Stimulated activated CD4-positive, alpha-beta T cell treated with anti-CD3 and anti-CD28 coated beads, Interleukin-2, amount 100 ng/mL, for 48 hours (primary cell): Measurements from ENCODE around the gene SH3RF1.

ENCODE experiments used
- DNase-seq, 2 donors: peaks; one replicate each; pipeline ENCODE4 v3.0.0-alpha.2; 2020

SH3RF1 gene

DNA sequence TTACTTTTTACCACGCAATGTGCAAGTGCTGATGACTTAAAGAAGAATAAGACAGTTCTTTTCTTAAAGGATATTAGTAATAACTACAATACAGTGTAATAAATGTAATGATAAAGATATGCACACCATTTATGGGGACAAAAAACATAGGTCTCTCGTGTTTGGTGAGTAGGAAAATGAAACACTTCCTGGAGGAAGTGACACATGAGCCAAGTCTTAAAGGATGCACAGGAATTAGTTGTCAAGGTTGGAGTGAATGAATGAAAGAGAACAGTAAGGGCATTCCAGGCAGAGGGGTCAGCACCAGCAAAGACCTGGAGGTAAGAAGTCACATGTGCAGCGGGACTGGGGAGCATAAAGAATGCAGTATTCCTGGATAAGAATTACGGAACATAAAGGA, 112.7 kb downstream of the SH3RF1 start:
- no peak for DNase-seq

DNA sequence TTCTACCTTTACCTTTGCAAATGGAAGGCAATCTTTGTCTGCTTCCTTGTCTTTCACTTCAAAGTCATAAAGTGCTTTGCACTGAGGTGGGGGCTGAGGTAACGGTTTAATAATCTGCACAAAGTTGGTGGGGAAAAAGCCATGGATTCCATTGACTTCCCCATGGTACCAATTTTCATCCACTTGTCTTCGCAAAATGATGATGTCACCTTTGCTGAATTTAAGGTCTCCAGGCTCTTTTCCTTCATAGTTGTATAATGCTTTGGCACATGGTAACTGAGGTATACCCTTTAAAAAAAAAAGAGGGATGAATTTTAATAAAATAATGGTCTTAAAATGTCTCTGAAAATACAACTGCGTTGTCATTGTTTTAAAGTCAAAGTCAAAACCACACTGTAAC, 114.4 kb downstream of the SH3RF1 start:
- no peak for DNase-seq

DNA sequence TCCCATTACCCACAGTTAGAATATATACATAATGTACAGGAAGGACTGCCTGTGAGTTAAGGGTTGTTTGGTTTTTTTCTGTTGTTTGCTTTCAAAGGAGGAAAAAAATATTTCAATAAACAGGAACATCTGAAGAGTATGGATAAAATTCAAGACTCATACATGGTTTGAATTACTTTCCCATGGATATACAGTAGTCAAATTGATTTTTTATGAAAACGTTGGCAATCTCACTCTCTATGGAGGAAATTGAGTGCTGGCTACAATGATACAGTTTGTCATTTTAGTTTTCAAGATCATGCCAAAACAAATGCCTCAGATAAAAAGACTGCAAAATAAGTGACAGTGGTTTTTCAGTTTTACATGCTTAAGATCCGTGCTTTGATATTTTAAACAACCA, 116.6 kb downstream of the SH3RF1 start:
- DNase-seq: no peak

DNA sequence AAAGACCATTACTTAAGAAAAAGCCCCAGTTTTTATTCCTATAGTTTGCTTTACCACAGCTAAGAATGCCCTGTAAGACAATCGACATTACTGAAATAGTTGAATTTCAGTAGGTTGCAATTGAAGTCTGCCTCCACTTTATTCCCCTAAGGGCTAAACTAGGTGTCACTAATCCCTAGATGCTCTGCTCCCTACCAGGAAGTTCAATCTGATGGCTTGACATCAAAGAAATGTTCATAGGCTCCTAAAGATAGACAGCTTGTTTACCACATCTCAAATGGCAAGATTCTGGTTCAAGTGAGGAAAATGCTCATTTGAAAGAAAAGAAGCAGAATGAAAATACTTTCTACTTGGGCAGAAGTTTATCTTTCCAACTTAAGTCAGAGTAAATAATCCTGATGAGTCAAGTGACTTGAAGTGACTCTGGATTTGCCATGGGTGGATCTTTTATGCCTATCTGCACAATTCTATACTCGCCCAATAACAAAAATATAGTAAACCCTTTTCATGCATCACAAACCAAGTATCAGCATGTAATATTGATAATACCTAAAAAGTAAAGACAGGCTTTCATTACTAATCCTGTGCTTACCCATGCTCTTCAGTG, 117.2 kb downstream of the SH3RF1 start:
- DNase-seq: no peak

DNA sequence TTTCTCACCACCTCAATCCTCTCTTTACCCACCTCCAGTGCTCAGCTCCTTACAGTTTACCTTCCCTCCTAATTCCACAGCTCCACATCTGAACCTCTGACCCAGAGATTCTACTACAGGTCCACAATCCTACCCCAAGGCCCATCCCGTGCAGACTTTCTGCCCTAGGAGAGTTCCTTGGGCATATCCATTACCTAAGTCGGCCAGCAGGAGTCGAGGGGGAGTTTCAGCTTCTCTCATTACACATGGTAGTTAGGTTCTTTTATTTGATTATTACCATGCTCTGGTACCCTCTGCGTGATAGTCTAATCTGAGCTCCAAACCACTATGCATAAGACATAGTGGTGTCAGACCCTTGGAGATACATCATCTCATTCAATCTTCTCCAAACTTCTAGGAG, 117.9 kb downstream of the SH3RF1 start:
- no peak for DNase-seq

DNA sequence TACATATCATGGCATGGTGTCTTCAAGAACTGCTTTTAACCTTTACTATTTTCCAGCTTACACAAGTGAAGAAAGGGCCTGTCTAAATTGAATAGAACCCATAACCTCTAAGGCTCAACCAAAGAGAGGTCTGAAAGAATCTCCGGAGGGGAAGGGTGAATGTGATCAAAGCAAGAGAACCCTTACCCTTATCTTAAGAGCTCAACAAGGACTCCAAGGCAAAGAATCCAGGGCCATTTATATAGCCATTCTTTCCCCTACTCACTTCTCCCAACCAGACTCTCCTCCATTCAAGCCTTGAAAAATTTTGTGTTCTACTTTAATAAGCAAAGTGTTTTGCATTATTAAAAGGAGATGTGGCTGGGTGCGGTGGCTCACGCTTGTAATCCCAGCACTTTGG, 118.7 kb downstream of the SH3RF1 start:
- no peak for DNase-seq

DNA sequence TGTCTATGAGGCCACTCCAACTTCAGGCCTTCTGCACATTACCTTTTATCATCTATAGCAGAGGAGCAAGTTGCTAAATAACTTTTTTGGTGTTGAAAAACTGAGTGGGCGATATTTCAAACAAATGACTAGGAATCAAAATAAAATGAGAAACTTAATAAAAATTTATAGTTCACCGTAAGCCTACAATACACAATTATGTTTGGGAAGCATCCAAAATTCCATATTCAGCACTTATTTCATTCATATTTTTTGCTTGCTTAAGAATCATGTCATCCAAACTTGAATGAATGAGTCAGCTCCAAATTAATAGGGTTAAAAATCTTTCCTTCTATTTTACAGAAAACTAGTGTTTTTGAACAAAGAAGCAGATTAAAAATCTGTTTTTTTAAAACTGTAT, 119.1 kb downstream of the SH3RF1 start:
- DNase-seq: no peak

DNA sequence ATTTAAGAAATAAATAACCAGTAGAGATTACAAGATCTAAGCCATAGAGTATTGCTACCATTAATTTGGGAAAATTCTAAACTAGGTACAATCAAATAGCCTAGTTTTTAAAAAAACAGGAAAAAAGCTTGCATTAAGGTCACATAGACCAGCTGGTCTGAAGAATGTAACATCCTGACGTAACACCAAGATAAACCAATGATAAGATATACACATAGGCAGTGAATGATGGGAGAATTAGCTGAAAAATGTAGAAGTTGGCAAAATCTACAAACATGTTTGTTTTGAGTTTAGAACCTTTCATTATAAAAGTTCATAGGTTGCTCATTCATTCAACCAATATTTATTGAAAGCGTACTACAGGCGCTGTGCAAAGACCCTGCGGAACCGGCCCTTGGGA, 120.0 kb downstream of the SH3RF1 start:
- no peak for DNase-seq

DNA sequence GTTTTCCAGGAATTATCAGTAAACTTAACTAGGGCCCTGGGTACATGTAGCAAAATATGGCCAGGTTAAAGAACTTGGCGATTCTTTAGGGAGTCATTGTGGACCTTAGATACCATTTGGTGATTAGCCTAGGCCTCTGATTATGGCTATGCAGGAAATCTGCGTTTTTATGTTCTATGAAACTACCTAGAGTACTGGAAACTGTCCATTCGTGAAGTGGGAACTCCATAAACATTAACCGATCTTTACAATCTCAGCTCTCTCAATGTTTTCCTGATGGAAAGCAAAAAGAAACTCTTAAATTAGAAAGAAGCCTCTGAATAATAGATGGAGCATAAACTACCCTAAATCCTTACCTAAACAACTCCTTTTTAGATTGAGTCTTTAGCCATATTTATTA, 121.9 kb downstream of the SH3RF1 start:
- no peak for DNase-seq

DNA sequence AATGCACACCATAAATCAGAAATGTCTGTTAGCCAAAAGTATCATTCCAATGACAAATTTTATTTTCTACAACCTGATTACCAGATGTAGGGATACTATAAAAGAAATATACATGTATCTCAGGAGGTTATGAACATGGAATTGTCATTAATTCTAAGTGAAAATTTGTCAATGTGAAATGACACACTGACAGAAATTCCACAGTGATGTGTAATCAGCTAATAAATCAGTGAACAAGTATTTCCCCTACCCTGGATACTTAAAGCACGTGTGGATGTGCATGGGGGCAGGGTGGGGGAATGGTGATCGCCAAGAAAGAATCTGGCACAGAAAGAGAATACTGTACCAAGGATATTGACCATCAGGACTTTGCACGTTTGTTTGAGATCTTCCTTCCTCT, 123.6 kb downstream of the SH3RF1 start:
- no peak for DNase-seq

DNA sequence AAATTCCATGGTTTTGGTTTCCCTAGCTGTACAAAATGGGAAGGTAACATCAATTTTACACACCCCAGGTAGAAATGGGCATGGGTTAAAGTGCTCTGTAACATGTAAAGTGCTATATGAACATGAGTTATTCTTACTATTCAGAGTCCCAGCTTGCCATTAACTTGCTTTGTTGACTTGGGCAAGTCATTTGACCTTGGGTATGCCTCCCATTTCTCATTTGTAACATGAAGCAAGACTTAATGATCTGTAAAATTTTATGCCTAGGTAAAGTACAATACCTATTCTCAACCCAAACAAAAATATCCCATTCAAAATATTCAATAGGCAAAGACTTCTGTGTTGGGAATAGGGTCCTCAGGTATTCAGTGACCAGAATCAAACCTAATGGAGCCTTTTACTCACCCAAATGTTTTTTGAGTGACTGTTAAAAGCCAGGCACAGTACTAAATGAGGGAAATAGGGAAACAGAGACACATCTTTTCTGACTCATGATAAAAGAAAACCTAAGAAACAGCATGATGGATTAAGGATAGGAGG, 126.6 kb downstream of the SH3RF1 start:
- DNase-seq: no peak

DNA sequence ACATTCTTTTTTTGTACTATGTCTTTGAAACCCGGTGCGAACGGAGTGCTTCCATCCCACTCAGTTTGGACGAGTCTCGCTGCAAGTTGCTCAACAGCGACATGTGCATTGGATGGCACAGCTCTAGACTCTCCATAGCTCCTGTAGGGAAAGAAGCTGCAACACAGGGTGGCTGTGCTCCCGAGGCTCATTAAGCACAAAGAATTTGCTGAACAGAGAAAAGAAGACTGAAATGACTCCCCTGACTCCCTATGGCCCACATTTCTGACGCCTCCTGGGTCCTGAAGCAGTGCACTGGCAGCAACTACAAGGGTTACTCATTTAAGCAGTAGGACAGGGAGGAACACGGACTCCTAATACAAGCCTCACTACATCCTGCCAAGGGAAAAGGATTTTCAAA, 127.4 kb downstream of the SH3RF1 start:
- DNase-seq: no peak

DNA sequence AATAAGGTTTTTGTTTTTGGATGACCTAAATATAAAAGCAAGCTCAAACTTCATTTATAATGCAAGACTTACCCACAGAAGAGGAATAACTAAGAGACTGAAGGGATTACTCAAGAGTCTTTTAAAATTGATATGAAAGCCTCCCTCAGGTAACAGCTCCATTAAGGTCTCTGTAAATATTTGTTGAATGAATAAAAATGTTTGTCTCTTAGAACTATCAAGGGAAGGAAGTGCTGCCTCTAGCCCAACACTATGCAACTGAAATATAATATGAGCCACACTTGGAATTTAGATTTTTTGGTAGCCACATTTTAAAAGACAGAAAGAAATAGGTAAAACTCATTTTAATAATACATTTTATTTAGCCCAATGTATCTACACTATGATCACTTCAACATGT, 127.8 kb downstream of the SH3RF1 start:
- DNase-seq: no peak

DNA sequence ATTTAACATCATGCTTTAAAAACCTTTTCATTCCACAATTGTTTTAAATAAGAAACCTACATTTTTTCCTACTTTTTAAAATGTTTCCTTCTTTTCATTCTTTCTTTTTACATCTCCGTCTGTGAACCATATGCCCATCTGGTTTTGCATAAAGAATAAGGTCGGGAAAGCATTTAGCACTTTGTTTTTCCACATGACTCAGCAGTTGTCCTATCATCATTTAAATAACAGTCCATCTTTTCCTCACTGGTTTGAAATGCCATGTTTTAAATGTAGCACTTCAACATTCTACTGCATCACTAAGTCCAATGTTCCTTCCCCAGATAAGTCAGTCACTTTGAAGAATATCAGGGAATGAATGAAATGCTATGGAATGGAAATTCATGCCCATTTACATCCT, 128.4 kb downstream of the SH3RF1 start:
- no peak for DNase-seq

DNA sequence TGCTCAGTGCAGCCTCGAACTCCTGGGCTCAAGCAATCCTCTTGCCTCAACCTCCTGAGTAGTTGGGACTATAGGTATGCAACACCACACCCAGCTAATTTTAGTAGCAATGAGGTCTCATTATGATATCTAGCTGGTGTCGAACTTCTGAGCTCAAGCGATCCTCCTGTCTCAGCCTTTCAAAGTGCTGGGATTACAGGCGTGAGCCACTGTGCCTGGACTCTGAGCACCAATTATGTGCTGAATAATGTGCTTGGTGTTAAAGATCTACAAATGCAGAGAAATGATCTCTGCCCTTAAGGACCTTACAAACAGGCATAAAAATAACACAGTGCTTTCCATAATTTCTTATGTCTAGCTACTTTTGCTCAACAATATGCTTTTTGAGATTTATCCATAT, 131.7 kb downstream of the SH3RF1 start:
- no peak for DNase-seq

DNA sequence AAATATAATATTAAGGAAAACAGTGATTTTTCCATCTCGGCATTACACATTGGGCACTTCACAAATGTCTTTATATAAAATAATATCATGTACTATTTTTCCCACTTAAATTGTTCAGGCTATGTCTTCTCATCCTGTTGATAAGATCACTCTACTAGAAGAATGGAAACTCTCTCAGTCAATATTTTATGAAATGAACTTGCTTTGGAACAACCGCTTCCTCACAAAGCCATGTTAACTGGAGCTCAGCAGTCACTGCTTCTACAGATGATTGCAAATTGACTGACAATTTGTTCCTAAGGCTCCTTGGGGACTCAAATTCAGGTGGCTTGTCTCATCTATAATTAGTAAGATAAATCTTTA, 133.2 kb downstream of the SH3RF1 start:
- no peak for DNase-seq

DNA sequence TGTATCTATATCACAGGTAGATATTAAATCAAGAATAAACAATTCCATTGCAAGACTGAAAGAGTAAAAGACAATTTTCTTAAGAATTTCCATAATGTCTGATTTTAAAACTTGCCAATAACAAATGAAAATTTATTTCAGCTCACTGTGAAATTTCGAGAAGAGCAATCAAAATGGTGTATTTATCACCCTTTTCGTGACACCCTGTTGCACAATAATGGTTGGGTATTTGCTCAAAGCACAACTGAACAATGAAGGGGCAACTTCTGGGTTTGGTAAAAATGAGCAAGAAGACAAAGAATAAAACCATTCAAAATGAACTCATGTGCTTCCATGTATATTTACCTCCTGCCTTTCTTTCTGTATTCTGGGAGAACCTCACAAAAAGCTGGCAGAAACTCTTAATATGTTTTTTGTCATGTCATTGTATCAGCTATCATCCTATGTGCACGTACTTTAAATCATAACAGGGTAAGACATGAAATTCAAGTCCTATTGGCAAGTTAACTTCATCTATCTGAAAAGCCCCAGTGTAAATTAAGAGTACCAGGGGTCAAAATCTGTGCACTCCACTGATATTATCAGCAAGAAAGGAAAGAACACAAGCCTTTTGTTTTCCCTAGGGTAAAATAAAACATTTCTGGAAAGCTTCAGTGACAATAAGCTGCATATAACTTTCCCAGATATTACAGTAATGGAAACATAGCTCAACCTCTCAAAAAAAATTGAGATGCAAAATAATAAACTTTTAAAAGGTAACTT, 133.8 kb downstream of the SH3RF1 start:
- DNase-seq: no peak

DNA sequence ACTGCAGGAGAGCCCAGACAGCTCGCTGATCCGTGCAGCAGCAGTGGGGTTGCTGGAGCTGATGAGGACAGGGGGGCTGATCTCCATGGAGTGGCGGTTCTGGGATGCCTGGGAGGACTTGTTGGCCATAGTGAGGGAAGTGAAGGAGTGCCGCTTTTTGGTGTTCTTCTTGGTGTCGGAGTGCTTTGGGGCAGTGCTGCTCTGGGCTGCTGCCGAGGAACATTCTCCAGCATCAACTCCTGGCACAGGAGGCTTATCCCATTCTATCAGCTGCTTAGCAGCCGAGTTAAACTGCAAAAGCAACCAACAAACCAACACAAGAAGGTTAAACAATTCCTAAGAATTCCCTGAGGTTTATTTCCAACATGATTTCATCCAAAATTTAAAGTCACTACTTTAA, 134.4 kb downstream of the SH3RF1 start:
- DNase-seq: no peak

DNA sequence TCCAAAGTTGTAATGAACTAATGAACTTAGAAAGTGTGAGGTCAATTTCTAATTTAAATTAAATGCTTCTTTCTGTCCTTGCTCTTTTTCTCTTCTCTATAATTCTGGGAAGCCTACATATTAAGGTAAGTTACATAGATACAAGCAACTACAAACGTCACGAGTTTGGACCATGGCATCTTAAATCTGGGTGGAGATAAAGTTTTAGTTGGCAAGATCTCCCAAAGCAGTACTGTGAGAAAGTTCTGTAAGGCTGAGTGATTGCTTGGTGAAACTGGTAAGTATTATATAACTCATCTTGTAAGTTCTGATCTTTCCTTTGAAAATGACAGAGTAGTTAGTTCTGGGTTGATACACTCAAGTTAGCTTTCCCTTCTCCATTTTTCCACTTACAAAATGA, 135.0 kb downstream of the SH3RF1 start:
- DNase-seq: no peak

DNA sequence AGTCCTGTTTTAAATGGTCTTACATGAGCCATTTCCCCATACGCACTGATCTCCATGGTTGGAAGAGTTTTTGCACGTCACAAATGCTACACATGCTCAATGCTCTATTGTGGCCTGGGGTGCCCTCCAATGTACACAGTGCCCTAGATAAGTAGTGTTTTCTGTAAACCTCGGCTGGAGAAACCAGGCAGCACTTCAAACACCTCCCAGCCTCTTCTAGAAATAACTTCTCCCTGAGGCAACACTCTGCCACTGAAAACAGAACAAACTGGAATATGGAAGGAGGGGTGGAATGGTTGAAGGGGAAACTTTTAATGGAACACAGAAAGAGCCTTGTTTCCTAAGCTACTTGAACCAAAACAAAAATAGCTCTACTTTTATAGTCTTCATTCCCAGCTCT, 136.8 kb downstream of the SH3RF1 start:
- DNase-seq: no peak

DNA sequence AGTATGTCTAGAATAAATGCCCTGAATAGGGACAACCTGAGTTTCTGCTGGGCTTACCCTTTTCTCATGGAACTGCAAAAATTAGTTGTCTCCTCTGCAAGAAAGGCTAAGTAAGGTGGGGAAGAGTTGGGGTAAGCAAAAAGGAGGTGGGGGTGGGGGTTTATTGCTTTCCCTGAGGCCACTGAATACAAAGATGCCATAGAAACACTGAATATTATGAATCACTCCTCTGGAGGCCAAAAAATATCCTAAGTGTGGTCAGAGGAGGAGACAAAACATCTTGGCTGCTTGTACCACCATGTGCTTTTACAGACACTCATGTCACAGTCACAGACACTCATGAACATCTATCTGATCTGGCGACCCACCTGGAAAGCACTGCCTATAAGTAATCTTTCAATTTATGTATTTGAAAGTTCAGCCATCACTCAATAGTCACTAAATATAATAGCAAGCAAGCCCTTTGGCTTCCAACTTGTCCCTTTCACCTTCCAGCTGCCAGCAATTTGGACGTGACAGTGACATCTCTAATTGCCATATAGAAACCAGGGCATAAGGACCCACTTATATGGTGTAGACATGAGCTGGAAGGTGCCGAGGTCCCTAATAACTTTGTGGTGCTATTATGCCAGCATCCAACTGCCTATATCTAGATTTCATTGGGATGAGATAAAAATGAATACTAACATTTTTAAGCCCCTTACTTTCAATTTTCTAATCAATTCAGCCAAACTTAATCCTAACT, 138.0 kb downstream of the SH3RF1 start:
- DNase-seq: no peak

DNA sequence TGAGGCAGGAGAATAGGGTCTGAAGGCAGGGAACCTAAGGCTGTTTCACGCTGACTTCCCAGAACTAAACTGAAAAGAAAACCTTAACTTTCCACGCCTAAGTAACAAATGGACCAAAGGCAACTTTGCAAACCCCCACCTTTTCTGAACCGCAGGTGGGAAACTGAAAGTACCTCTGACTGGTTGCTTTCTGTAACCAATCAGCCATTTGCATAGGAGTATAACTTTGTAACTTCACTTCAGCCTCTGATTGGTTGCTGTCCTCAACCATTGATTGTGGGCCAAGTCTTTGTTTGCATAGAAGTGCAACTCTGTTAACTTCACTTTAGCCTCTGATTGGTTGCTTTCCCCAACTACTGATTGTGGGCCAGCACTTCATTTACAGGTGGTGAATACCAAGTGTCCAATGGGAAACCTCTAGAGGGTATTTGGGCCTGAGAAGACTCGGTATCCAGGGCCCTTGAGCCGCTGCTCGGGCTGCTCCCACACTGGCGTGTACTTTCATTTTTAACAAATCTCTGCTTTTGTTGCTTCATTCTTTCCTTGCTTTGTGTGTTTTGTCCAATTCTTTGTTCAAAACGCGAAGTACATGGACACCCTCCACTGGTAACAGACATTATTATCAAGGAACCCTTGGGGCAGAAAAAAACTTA, 139.1 kb downstream of the SH3RF1 start:
- no peak for DNase-seq

DNA sequence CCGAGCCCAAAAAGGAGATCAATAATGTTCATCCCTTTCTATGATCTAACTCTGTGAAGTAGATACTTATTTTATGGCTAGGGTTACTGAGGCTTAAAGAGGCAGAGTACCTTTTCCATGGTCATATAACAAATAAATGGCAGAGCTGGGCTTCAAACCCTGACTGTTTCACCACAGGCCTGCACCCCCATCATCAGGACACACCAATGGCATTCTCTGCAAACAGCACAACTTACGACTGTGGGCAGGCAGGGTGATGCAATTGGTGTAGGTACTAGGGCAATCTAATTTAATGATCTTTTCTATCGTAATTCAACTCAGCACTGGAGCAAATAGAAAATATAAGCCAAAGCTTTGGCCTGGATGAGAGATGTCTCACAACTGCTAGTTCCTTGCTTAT, 141.9 kb downstream of the SH3RF1 start:
- no peak for DNase-seq

DNA sequence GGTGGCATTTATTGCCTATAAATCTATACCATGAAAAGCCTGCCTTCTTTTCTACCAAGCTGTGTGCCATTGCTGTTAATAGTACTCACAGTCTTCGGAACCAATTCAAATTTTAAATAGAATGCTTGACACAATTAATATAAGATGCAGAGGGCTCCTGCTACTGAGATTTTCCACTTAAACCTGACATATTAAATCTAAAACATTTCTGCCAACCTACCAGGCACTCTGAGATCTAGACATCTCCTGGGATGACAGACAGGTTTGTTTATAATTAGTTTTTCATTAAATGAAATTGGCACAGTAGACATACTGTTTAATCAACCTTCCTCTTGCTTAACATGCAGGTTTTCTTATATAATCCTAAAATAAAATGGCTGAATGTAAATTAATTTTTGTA, 143.4 kb downstream of the SH3RF1 start:
- DNase-seq: no peak
